H1 (cell line): ENCODE results near the gene NEMF. TPM values are rescaled to one million over a fixed set of nuclear protein-coding genes. Genes with fewer than 3 reads are reported as not detected.
"Not testable (repeated sequence)": the region's sequence is repeated elsewhere in the genome, so short reads cannot be mapped to it uniquely, and the experiment has no call there.

Source experiments
- CTCF ChIA-PET: fragments of 300-600 bp; sonication (Branson Sonifier 250); formaldehyde crosslinking; loops from one replicate; lab custom pipeline; 2021; ENCODE audit not compliant: partially characterized antibody; lab: Charles Lee
- POLR2A ChIA-PET: fragments of 300-600 bp; sonication (Branson Sonifier 250); formaldehyde crosslinking; loops from one replicate; lab custom pipeline; 2021; ENCODE audit warnings: inconsistent platforms; ENCODE audit not compliant: partially characterized antibody; lab: Charles Lee
- DNase-seq, 2 experiments: peaks; one replicate each; pipeline versions ENCODE4 v3.0.0 to v3.0.0-alpha.2; 2010 to 2022; ENCODE audit warnings: low spot score in 2 of 2, low read depth in 1 of 2, mixed read lengths in 1 of 2
- FAIRE-seq: peaks from 2 replicates; lab custom pipeline; 2011; peaks lifted over from hg19 to GRCh38; lab: Jason Lieb, UNC
- H2AFZ ChIP-seq: 2 replicates; pipeline ENCODE4 v1.8.1; 2012; ENCODE audit warnings: low read length, inconsistent platforms
- H2AK5ac ChIP-seq: 2 replicates; pipeline ENCODE4 v1.6.1; 2013; ENCODE audit warnings: low read depth, low read length
- H2BK120ac ChIP-seq: replicated peaks from 2 replicates; pipeline ENCODE3; 2013; ENCODE audit warnings: low read depth, low read length, inconsistent platforms
- H2BK12ac ChIP-seq: 2 replicates; pipeline ENCODE4 v1.6.1; 2013; ENCODE audit warnings: low read depth, low read length
- H2BK15ac ChIP-seq: 2 replicates; pipeline ENCODE4 v1.6.1; 2013; ENCODE audit warnings: low read length
- H2BK20ac ChIP-seq: 2 replicates; pipeline ENCODE4 v1.6.1; 2013; ENCODE audit warnings: low read length
- H2BK5ac ChIP-seq: 2 replicates; pipeline ENCODE4 v1.6.1; 2013; ENCODE audit warnings: low read depth, low read length
- H3K14ac ChIP-seq: 2 replicates; pipeline ENCODE4 v1.6.1; 2013; ENCODE audit warnings: inconsistent platforms; ENCODE audit not compliant: insufficient read length
- H3K18ac ChIP-seq: 2 replicates; pipeline ENCODE4 v1.6.1; 2013; ENCODE audit warnings: low read length; ENCODE audit errors: extremely low read depth
- H3K23ac ChIP-seq: 2 replicates; pipeline ENCODE4 v1.6.1; 2013; ENCODE audit warnings: inconsistent platforms; ENCODE audit not compliant: insufficient read length
- H3K23me2 ChIP-seq: 2 replicates; pipeline ENCODE4 v1.6.1; 2013; ENCODE audit warnings: low read depth, low read length
- H3K27ac ChIP-seq: 2 replicates; pipeline ENCODE4 v1.6.1; 2011; ENCODE audit warnings: low read depth, low read length, inconsistent platforms
- H3K27me3 ChIP-seq, 4 experiments: replicated peaks in 1 of 4; 1 replicate in 1 of 4; 2 replicates in 3 of 4; pipeline versions ENCODE4 v1.6.1 to v1.8.1; 2011 to 2013; ENCODE audit warnings: low read length in 3 of 4, mild to moderate bottlenecking in 3 of 4, inconsistent platforms in 2 of 4, mixed read lengths in 2 of 4, moderate library complexity in 1 of 4; ENCODE audit not compliant: control insufficient read depth in 3 of 4, insufficient read depth in 3 of 4; ENCODE audit errors: extremely low read depth in 1 of 4
- H3K36me3 ChIP-seq, 4 experiments: 2 replicates each; pipeline versions ENCODE4 v1.6.1 to v1.8.1; 2011 to 2013; ENCODE audit warnings: mild to moderate bottlenecking in 4 of 4, low read length in 3 of 4, moderate library complexity in 2 of 4, control low read depth in 1 of 4, inconsistent platforms in 1 of 4; ENCODE audit not compliant: insufficient read depth in 4 of 4, control insufficient read depth in 2 of 4
- H3K4ac ChIP-seq: replicated peaks from 2 replicates; pipeline ENCODE3; 2013; ENCODE audit warnings: low read length, low read depth, mixed read lengths, inconsistent platforms; ENCODE audit not compliant: insufficient read length
- H3K4me1 ChIP-seq, 4 experiments: replicated peaks in 1 of 4; 1 replicate in 1 of 4; 2 replicates in 3 of 4; pipeline versions ENCODE4 v1.6.1 to v1.8.1; 2011 to 2013; ENCODE audit warnings: low read length in 3 of 4, inconsistent platforms in 2 of 4, mixed read lengths in 1 of 4; ENCODE audit not compliant: insufficient read depth in 4 of 4, control insufficient read depth in 3 of 4
- H3K4me2 ChIP-seq, 2 experiments: 2 replicates each; pipeline versions ENCODE4 v1.6.1 to v1.8.1; 2011 to 2013; ENCODE audit warnings: low read depth in 2 of 2, low read length in 2 of 2, control low read depth in 1 of 2, inconsistent platforms in 1 of 2, mild to moderate bottlenecking in 1 of 2; ENCODE audit not compliant: insufficient read depth in 1 of 2
- H3K4me3 ChIP-seq, 4 experiments: fragments of 200-600, 300-600 bp in 1 of 4; sonication (generic), shearing (Covaris generic), sonication (Bioruptor Twin) in 1 of 4; 2 replicates each; pipeline versions ENCODE4 v1.5.1 to v1.8.1; 2011 to 2016; ENCODE audit warnings: low read length in 4 of 4, low read depth in 3 of 4, control low read depth in 2 of 4, inconsistent platforms in 2 of 4, mild to moderate bottlenecking in 2 of 4, mixed read lengths in 1 of 4, moderate library complexity in 1 of 4; ENCODE audit not compliant: insufficient read depth in 2 of 4; ENCODE audit errors: extremely low read depth in 1 of 4
- H3K56ac ChIP-seq: replicated peaks from 2 replicates; pipeline ENCODE3; 2013; ENCODE audit warnings: low read depth, mild to moderate bottlenecking, mixed read lengths, low read length, inconsistent platforms; ENCODE audit not compliant: insufficient read length
- H3K79me1 ChIP-seq: 2 replicates; pipeline ENCODE4 v1.6.1; 2013; ENCODE audit warnings: low read depth, low read length, control low read depth
- H3K79me2 ChIP-seq, 2 experiments: 2 replicates each; pipeline versions ENCODE4 v1.6.1 to v1.8.1; 2012 to 2013; ENCODE audit warnings: low read length in 2 of 2, mild to moderate bottlenecking in 2 of 2, inconsistent platforms in 1 of 2; ENCODE audit not compliant: insufficient read depth in 2 of 2, control insufficient read depth in 1 of 2
- H3K9ac ChIP-seq, 4 experiments: replicated peaks in 1 of 4; 1 replicate in 1 of 4; 2 replicates in 3 of 4; pipeline versions ENCODE4 v1.6.1 to v1.8.1; 2011 to 2013; ENCODE audit warnings: low read depth in 3 of 4, low read length in 3 of 4, control low read depth in 2 of 4, mild to moderate bottlenecking in 2 of 4, moderate library complexity in 2 of 4, inconsistent platforms in 1 of 4; ENCODE audit errors: extremely low read depth in 1 of 4
- H3K9me3 ChIP-seq, 2 experiments: 2 replicates each; pipeline versions ENCODE4 v1.6.1 to v1.8.1; 2012 to 2013; ENCODE audit warnings: mild to moderate bottlenecking in 2 of 2, moderate library complexity in 2 of 2, control low read depth in 1 of 2, inconsistent platforms in 1 of 2, low read depth in 1 of 2, low read length in 1 of 2, mixed read lengths in 1 of 2; ENCODE audit not compliant: insufficient read depth in 2 of 2
- H4K20me1 ChIP-seq, 2 experiments: replicated peaks in 1 of 2; 2 replicates each; pipeline versions ENCODE3 to v1.8.1; 2011 to 2013; ENCODE audit warnings: inconsistent platforms in 2 of 2, low read length in 2 of 2, mild to moderate bottlenecking in 1 of 2; ENCODE audit not compliant: insufficient read depth in 2 of 2, control insufficient read depth in 1 of 2
- H4K5ac ChIP-seq: 2 replicates; pipeline ENCODE4 v1.6.1; 2013; ENCODE audit warnings: low read length, low read depth, mixed read lengths, inconsistent platforms; ENCODE audit not compliant: insufficient read length
- H4K8ac ChIP-seq: 2 replicates; pipeline ENCODE4 v1.8.0; 2013; ENCODE audit warnings: mild to moderate bottlenecking, moderate library complexity, low read length, inconsistent platforms; ENCODE audit not compliant: insufficient read depth; ENCODE audit errors: extremely low read depth
- H4K91ac ChIP-seq: replicated peaks from 2 replicates; pipeline ENCODE3; 2013; ENCODE audit warnings: low read length, mixed read lengths, inconsistent platforms; ENCODE audit not compliant: insufficient read length
- WGBS, 2 experiments: shearing (Covaris generic) in 1 of 2; methylation state at CpG; one replicate each; pipeline versions ENCODE4 v1.1.6 to v1.1.7; 2013 to 2015; ENCODE audit warnings: low lambda C conversion rate in 2 of 2, mixed read lengths in 2 of 2, inconsistent platforms in 1 of 2, low coverage in 1 of 2, missing lambda C conversion rate in 1 of 2; ENCODE audit not compliant: insufficient replicate concordance in 2 of 2, insufficient coverage in 1 of 2, insufficient read length in 1 of 2; ENCODE audit errors: extremely low coverage in 1 of 2, missing lambda C conversion rate in 1 of 2; 5-methylcytosine and 5-hydroxymethylcytosine counted together
- polyA plus RNA-seq, 7 experiments: library from polyadenylated mRNA; depleted of rRNA in 3 of 7; stranded (reverse) in 5 of 7; unstranded in 2 of 7; fragments of >200 nt in 5 of 7; fragments of 200-250 nt in 2 of 7; gene quantifications; 1 replicate in 5 of 7; 2 replicates in 1 of 7; 4 replicates in 1 of 7; pipeline versions ENCODE4 v1.2.1 to v1.2.3, GENCODE V29; 2011 to 2013; ENCODE audit warnings: missing spikeins in 2 of 7, mixed read lengths in 2 of 7
- total RNA-seq: library from RNA; stranded (reverse); fragmentation: NEBNext Ultra II Directional; extraction: Animal tissue kit (Norgen Biotek cat#: 25700); gene quantifications from 2 replicates; pipeline ENCODE4 v1.2.1, GENCODE V29; 2021

Gene NEMF
- total and polyA plus RNA-seq, 2 of the 8 experiments (the other 6 are each of a cell fraction or from before 2014, with no cell fraction given): 8.3 to 45.5 TPM

DNA sequence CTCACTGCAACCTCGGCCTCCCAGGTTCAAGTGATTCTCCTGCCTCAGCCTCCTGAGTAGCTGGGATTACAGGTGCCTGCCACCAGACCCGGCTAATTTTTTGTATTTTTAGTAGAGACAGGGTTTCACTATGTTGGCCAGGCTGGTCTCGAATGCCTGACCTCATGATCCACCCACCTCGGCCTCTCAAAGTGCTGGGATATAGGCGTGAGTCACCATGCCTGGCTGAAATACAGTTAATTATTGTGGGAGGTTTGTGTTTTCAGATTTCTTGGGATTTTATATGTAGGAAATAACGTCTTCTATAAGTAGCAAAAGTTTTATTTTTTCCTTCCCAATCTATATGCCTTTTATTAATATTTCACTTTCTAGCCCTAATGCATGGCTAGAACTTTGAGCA is 21.0 kb upstream of the NEMF start:
- H3K4me3 ChIP-seq, H3K79me1 ChIP-seq, H4K20me1 ChIP-seq, H2BK5ac ChIP-seq, H3K9ac ChIP-seq, FAIRE-seq, H4K8ac ChIP-seq, H3K4me2 ChIP-seq, H3K27me3 ChIP-seq, H2AK5ac ChIP-seq, H3K23me2 ChIP-seq, H3K23ac ChIP-seq, H3K36me3 ChIP-seq, DNase-seq, H4K91ac ChIP-seq, H2BK20ac ChIP-seq, H4K5ac ChIP-seq, H2AFZ ChIP-seq, H3K18ac ChIP-seq, H3K14ac ChIP-seq, H3K79me2 ChIP-seq, H2BK120ac ChIP-seq, H3K4ac ChIP-seq, H3K9me3 ChIP-seq, H2BK15ac ChIP-seq, H3K56ac ChIP-seq, H3K27ac ChIP-seq, H2BK12ac ChIP-seq, H3K4me1 ChIP-seq, POLR2A ChIA-PET: not testable (repeated sequence)
- CTCF ChIA-PET: interaction anchor here (0.6 to 1.3 kb wide), 2 partner anchors 11 to 121 kb away, joined by 3 to 4 read pairs; no protein-coding TSS in a partner anchor
- 87% methylated on average over 6 of the region's 6 CpGs; no CpG with 5 or more reads in 1 of the 2 experiments for WGBS, 2 experiments
